Natural killer cell (primary cell): ENCODE measurements around the gene KIF20B. TPM values are rescaled to one million over a fixed set of nuclear protein-coding genes. Genes with fewer than 3 reads are reported as not detected.
"Not testable (repeated sequence)": the region's sequence is repeated elsewhere in the genome, so short reads cannot be mapped to it uniquely, and the experiment has no call there.

Source experiments
- ATAC-seq, 3 donors: fragments of 150-1000 bp in 2 of 3; fragments of 200-7000 bp in 1 of 3; cut with Tn5 transposase; 1 replicate in 1 of 3; 2 replicates in 2 of 3; pipeline ENCODE4 v1.10.0; 2021; ENCODE audit warnings: mild to moderate bottlenecking in 2 of 3, moderate library complexity in 2 of 3
- DNase-seq, 2 donors: peaks; one replicate each; pipeline versions ENCODE4 v3.0.0 to v3.0.0-alpha.2; 2013 to 2021; ENCODE audit warnings: mixed read lengths in 1 of 2
- H3K27ac ChIP-seq: one replicate; pipeline ENCODE4 v1.5.1; 2013; ENCODE audit warnings: mild to moderate bottlenecking, low read length
- H3K27me3 ChIP-seq: one replicate; pipeline ENCODE4 v1.6.1; 2013; ENCODE audit warnings: low read length; ENCODE audit not compliant: control insufficient read depth, insufficient read depth
- H3K36me3 ChIP-seq: one replicate; pipeline ENCODE4 v1.6.1; 2013; ENCODE audit warnings: low read length; ENCODE audit not compliant: control insufficient read depth, insufficient read depth
- H3K4me1 ChIP-seq: one replicate; pipeline ENCODE4 v1.6.1; 2013; ENCODE audit warnings: low read length; ENCODE audit not compliant: control insufficient read depth, insufficient read depth
- H3K4me3 ChIP-seq: one replicate; pipeline ENCODE4 v1.5.1; 2013; ENCODE audit warnings: low read length
- H3K9me3 ChIP-seq: one replicate; pipeline ENCODE4 v1.6.1; 2013; ENCODE audit warnings: low read length; ENCODE audit not compliant: control insufficient read depth, insufficient read depth
- H3K27ac Mint-ChIP-seq, 2 donors: one replicate each; pipeline ENCODE4 v1.8.0; 2022; ENCODE audit warnings: mild to moderate bottlenecking in 2 of 2, mixed read lengths in 2 of 2, moderate library complexity in 1 of 2
- H3K27me3 Mint-ChIP-seq, 2 donors: one replicate each; pipeline ENCODE4 v1.8.0; 2022; ENCODE audit warnings: low read depth in 2 of 2, mixed read lengths in 2 of 2
- H3K36me3 Mint-ChIP-seq: one replicate; pipeline ENCODE4 v1.8.0; 2022; ENCODE audit warnings: mixed read lengths
- H3K4me1 Mint-ChIP-seq, 2 donors: one replicate each; pipeline ENCODE4 v1.8.0; 2022; ENCODE audit warnings: mixed read lengths in 2 of 2
- H3K4me3 Mint-ChIP-seq: one replicate; pipeline ENCODE4 v1.8.0; 2022; ENCODE audit warnings: mild to moderate bottlenecking, moderate library complexity, mixed read lengths
- H3K9me3 Mint-ChIP-seq, 2 donors: one replicate each; pipeline ENCODE4 v1.8.0; 2022; ENCODE audit warnings: mixed read lengths in 2 of 2
- WGBS: methylation state at CpG from one replicate; pipeline ENCODE4 v1.1.7; 2013; ENCODE audit warnings: missing lambda C conversion rate; ENCODE audit not compliant: insufficient coverage; 5-methylcytosine and 5-hydroxymethylcytosine counted together
- intact Hi-C: fragments of 100-400 bp; cut with micrococcal nuclease; formaldehyde crosslinking; loops from one replicate; pipeline ENCODE4 v1.14.2; 2022
- total RNA-seq, 4 donors: library from RNA; stranded (reverse); fragments of 120-200 nt in 1 of 4; gene quantifications; one replicate each; pipeline versions ENCODE4 v1.2.3 to v1.2.4, GENCODE V29; 2013 to 2022
- TF ChIP-seq, protein P1 (sequence below): fragments of 200-600 bp; IDR thresholded peaks from one replicate; pipeline ENCODE4 v1.8.0; 2022; ENCODE audit warnings: antibody characterized with exemption

The KIF20B gene
- total RNA-seq, 3 donors from 2014 or later (not counting 1 experiment from before 2014, with no cell fraction given) = 17.2 to 20.2 (median 17.3) TPM

DNA sequence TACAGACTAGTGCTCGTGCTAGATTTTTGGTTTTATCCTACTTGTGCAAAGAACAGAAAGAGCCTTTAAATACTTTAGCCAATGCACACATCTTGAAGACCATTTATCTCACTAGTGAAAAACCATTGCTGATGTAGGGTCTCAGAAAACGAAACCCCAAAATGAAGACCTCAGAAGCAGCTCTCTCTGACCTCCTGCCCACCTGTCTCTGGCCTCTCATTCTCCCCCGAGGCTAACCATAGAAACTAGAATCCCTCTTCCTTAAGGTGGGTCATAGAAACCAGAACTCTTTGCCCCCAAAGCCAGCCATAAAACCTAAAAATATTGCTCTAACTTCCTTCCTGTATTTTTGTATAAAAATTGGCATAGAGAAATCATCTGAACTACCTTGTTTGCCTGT, 112.2 kb downstream of the KIF20B start:
- H3K9me3 ChIP-seq = no peaks in the 10 kb centered on the region
- Mint-ChIP-seq H3K9me3 (no peaks in the 10 kb centered on the region), H3K4me1 (no peaks in the 10 kb centered on the region), H3K27ac (no peak overlapping the region), H3K4me3 (no peak overlapping the region), H3K36me3 (no peaks in the 10 kb centered on the region), H3K27me3 (peaks cover 8 to 47% of the 10 kb centered on the region in 2 donors)
- H3K4me3 ChIP-seq = no peak overlapping the region
- no peaks in the 10 kb centered on the region for H3K36me3 ChIP-seq
- WGBS = 32% methylated on average over 3 of the region's 3 CpGs
- DNase-seq (no peak), ATAC-seq (no peak)
- TF ChIP-seq, protein P1, sequence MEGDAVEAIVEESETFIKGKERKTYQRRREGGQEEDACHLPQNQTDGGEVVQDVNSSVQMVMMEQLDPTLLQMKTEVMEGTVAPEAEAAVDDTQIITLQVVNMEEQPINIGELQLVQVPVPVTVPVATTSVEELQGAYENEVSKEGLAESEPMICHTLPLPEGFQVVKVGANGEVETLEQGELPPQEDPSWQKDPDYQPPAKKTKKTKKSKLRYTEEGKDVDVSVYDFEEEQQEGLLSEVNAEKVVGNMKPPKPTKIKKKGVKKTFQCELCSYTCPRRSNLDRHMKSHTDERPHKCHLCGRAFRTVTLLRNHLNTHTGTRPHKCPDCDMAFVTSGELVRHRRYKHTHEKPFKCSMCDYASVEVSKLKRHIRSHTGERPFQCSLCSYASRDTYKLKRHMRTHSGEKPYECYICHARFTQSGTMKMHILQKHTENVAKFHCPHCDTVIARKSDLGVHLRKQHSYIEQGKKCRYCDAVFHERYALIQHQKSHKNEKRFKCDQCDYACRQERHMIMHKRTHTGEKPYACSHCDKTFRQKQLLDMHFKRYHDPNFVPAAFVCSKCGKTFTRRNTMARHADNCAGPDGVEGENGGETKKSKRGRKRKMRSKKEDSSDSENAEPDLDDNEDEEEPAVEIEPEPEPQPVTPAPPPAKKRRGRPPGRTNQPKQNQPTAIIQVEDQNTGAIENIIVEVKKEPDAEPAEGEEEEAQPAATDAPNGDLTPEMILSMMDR = no peak
- H3K4me1 ChIP-seq = no peaks in the 10 kb centered on the region
- intact Hi-C loops = no loop called here
- no peak overlapping the region for H3K27ac ChIP-seq
- H3K27me3 ChIP-seq = no peaks in the 10 kb centered on the region

DNA sequence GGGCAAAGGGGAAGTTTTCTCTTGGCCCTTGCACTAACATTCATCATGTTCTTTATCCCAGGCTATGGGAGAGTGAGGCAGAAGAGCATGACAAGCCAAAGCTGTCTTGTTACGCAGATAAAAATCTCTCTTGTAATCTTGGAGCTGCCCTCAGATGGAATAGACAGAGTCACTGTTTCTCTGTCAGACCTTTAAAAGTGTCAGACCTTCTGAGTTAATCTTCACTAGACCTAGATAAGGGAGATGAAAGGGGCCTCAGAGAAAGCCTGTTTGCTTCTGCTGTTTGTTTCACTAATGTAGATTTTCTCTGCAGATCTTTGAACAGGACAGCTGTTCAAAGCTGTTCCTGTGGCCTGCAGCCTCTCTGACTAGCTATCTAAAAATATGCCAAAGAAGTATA, 112.9 kb downstream of the KIF20B start:
- Histone ChIP-seq H3K27me3 (no peaks in the 10 kb centered on the region), H3K4me3 (no peak overlapping the region), H3K27ac (no peak overlapping the region), H3K36me3 (no peaks in the 10 kb centered on the region), H3K4me1 (no peaks in the 10 kb centered on the region), H3K9me3 (no peaks in the 10 kb centered on the region)
- intact Hi-C loops = no loop called here
- Mint-ChIP-seq H3K27me3 (peaks cover 11 to 41% of the 10 kb centered on the region in 2 donors), H3K4me1 (no peaks in the 10 kb centered on the region), H3K27ac (no peak overlapping the region), H3K36me3 (no peaks in the 10 kb centered on the region), H3K9me3 (no peaks in the 10 kb centered on the region), H3K4me3 (no peak overlapping the region)
- 92% methylated on average over 1 of the region's 1 CpG for WGBS
- DNase-seq (no peak), ATAC-seq (no peak)
- TF ChIP-seq, protein P1 = no peak

DNA sequence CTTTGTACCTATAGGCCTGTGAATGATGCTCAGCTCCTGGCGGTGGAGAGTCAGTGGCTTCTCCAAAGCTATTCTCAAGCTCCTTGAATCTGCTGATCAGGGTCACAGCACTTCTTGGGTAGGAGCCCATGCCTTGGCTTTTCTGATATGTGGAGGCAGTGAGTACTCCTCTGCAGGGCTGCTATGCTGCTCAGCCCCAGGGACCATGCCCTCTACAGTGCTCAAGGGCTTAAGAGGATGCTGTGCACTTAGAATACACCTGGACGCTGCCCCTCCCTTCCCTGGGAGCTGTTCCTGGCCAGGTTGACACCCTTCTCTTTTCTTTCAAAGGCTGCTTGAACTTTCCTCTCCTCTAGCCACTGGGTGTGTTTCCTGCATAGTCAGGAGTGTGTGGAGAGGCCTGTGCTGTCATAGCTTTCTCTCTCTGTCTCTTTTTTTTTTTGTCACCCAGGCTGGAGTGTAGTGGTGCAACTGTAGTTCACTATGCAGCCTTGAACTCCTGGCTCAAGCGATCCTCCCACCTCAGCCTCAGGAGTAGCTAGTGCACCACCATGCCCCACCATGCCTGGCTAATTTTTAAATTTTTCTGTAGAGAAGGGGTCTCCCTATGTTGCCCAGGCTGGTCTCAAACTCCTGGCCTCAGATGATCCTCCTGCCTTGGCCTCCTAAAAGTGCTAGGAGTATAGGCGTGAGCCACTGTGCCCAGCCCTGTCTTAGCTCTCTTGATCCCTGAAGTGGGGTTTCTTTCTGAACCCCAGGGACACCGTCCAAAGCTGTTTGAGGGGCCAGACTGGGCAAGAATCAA, 113.9 kb downstream of the KIF20B start:
- 81% methylated on average over 5 of the region's 5 CpGs for WGBS
- no peaks in the 10 kb centered on the region for H3K36me3 Mint-ChIP-seq
- H3K9me3 ChIP-seq = no peaks in the 10 kb centered on the region
- H3K27me3 Mint-ChIP-seq = peaks cover 16 to 41% of the 10 kb centered on the region in 2 donors
- no peaks in the 10 kb centered on the region for H3K36me3 ChIP-seq
- DNase-seq (no peak), ATAC-seq (no peak)
- H3K4me3 Mint-ChIP-seq = no peak overlapping the region
- H3K27ac Mint-ChIP-seq = no peak overlapping the region
- H3K4me1 Mint-ChIP-seq = no peaks in the 10 kb centered on the region
- no peaks in the 10 kb centered on the region for H3K27me3 ChIP-seq
- intact Hi-C loops = no loop called here
- H3K4me3 ChIP-seq = no peak overlapping the region
- TF ChIP-seq, protein P1 = no peak
- no peak overlapping the region for H3K27ac ChIP-seq
- H3K4me1 ChIP-seq = no peaks in the 10 kb centered on the region
- no peaks in the 10 kb centered on the region for H3K9me3 Mint-ChIP-seq

DNA sequence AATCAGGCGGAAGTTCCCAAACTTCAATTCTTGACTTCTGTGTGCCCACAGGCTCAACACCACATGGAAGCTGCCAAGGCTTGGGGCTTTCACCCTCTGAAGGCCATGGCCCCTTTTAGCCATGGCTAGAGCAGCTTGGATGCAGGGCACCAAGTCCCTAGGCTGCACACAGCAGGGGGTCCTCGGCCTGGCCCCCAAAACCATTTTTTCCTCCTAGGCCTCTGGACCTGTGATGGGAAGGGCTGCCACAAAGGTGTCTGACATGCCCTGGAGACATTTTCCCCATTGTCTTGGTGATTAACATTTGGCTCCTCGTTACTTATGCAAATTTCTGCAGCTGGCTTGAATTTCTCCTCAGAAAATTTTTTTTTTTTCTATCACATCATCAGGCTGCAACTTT, 117.6 kb downstream of the KIF20B start:
- H3K9me3 ChIP-seq, H3K4me3 Mint-ChIP-seq, H3K27ac ChIP-seq, H3K4me3 ChIP-seq, H3K36me3 ChIP-seq, H3K27me3 ChIP-seq, H3K4me1 Mint-ChIP-seq, H3K9me3 Mint-ChIP-seq, H3K36me3 Mint-ChIP-seq, H3K4me1 ChIP-seq, ATAC-seq, DNase-seq, intact Hi-C loops, H3K27ac Mint-ChIP-seq: not testable (repeated sequence)
- WGBS = 78% methylated on average over 3 of the region's 3 CpGs
- H3K27me3 Mint-ChIP-seq = peaks cover 16 to 19% of the 10 kb centered on the region in 2 donors

Other genes with a start within 250 kb of the KIF20B start
- not detected for gene SLC16A12, start 166.0 kb upstream of the KIF20B start, total RNA-seq
- gene PANK1, start 56.3 kb upstream of the KIF20B start, total RNA-seq = 1 to 10 TPM in 2 of 3 donors, under 1 TPM in 1; 0.85 to 2.2 (median 1.4) TPM